GM21619 (cell line): ENCODE results near the gene FREM1.
A peak's percentile ranks its signal among the peaks of the same experiment; 100 is the strongest.

Experiments used
- ATAC-seq: cut with Tn5 transposase; IDR thresholded peaks from one replicate; pipeline ENCODE4 v1.9.1; 2021; ENCODE audit not compliant: unreplicated experiment

The FREM1 gene

GRCh38 chr9:14881006-14881405, 29.2 kb downstream of the FREM1 start:
- ATAC-seq = no peak

DNA sequence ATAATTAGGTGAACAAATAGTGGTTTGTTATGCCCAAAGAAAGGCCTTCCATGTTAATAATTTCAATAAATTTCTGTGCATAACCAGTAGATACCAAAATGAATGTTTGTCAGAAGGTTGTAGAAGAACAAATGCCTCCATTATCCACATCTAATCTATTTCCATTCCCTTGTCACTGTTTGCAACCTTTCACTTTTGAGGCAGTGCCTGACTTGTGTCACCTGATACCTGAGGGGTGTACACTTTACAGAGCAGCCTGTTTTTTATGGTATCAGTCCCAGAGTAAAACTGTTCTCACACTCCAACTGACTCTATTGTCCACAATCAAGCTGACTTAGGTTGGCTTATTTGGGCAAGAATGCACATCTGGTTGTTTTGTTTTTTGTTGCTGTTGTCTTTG, 40.1 kb downstream of the FREM1 start:
- ATAC-seq = no peak

- ATAC-seq = no peak
These were observed 40.6 kb downstream of the FREM1 start for GRCh38 chr9:14869671-14870070.

DNA sequence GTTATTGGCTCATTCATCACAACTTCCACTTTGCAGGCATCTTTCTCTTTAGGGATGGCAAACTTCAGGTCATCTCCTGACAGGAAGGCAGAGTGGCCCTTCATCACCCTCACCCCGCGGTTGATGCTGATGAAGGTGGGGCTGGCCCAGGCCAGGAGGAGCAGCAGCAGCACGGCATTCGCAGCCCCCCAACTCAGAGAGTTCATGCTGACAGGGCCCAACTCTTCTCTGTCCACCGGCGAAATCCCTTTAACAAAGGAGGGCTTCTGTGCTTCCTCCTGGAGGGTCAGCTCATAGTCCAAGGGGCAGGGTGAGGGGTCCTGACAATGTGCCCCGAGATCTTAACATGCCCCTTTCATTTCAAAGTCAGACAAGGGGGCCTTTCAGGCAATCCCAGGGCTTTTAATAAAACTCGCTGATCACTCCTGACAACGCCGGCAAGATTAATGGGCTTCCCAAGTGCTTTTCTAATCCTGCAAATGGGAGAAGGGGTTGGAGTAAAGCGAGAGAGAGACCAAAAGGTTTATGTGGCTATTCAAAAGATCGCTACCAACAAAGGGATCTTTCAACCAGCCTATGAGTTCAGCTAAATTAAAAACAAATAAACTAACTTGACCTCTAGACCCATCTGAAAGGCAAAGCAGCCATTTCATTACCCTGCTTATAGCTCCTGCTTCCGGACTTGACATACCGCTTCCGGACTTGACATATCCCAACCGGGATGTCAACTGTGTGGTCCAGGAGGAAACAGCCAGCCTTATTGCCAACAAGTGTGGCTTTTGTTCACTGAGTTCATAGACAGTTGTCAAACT, 41.2 kb downstream of the FREM1 start:
- no peak for ATAC-seq

- ATAC-seq = no peak
These were observed 41.8 kb downstream of the FREM1 start for GRCh38 chr9:14868418-14868771.

- ATAC-seq = no peak
These were observed 44.0 kb downstream of the FREM1 start for GRCh38 chr9:14866200-14866749.

DNA sequence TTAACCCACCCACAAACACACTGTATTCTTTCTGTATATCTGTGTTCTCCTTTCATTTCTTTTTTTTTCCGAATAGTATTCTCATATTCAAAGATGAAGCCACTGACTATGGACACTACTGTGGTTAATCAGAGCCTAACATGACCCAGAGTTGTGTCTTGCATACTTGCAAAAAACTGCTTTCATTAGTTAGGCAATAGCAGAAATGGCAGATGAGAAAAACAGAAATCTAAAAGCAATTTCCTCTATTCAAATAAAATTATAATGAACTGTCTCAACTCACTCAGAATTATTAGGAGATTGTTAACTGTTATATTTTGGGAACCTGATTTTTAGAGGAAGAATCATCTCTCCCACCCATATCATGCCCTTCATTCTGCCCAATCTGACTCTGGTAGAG, 45.9 kb downstream of the FREM1 start:
- no peak for ATAC-seq

GRCh38 chr9:14863402-14863801, 46.8 kb downstream of the FREM1 start:
- no peak for ATAC-seq

DNA sequence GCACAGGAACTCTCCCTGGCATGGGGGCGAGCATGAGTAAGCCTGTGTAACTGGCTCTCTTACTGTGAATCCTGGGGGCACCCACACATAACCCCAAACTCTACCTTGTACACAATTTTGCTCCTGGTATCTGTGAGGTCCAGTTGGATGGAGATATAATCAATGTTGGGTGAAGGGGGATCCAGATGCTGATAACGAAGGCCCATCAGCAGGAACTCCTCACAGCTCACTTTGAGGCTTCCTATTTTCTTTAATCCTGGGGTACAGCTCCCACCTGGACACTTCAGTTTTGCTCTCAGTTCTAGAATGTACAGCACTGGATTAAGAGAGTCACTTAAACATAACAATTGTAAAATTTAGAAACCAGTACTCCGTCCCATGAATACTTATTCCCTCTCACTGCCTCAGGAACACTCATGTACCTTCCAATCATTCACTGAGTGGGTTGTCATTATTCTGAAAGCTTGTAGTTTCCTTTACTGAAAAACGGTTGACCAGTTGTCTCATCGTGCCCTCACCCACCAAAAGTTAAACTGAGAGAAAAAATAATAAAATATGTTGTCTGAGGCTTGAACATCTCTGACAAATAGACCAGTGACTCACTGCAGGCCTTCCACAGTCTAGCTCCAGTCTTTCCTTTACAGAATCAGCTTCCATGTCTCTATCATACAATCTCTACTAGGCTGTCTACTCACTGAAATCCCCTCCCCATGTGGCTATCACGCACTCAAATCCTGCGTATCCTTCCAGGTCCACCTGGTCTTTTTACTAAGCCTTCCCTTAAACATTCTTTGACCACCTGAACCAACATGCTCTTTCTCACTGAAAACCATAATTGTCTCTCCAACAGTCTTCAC, 52.6 kb downstream of the FREM1 start:
- ATAC-seq = no peak

GRCh38 chr9:14849851-14850250, 60.4 kb downstream of the FREM1 start:
- ATAC-seq = no peak

DNA sequence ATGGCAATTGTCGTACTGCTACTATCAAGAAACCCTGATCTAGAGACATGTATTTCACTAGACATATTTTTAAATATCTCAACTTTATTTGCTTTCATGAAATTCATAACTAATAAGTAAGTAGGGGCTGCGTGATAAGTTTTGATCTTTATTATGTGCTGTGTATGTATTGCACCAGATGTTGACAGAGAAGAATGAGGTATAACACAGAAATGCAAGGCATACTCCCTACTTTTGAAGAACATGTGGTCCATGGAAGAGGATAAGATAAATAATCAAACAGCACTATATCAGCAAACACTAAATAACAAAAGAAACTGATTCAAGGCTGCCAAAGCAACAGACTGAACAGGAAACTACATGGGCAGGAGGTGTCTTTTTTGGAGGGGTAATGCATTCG, 60.9 kb downstream of the FREM1 start:
- ATAC-seq = no peak

DNA sequence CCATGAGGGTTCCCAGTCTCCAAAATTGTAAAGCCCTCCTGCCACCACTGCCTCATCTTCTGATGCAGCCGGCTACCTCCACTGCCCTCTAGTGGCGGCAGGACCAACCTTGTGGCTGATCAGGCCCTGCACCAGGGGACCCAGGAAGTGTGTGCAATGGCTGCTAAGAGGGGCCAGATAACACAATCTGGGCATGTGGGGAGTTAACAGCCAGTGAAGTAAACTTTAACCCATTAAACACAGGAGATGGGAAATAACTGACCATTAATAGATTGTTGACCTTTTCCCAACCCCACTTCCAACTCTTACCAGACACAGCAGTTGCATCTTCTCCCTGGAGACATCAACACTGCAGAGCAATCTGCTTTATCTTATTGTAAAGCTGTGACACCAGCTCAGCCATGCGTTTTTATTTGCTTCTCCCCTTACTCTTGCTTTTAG, 63.3 kb downstream of the FREM1 start:
- peak; percentile 98 for ATAC-seq

DNA sequence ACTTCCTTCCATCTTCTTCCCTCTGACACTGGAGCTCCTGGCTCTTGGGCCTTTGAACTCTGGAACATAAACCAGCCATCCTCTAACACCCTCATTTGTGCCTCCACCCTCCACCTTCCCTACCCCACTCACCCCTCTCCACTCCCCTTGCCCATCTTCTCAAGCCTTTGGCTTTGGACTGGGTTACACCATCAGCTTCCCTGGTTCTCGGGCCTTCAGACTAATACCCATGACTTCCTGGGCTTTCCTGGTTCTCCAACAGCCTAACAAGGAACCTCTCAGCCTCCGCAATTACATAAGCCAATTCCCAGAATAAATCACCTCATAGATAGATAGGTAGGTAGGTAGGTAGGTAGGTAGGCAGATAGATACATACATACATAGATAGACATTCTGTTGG, 67.1 kb downstream of the FREM1 start:
- ATAC-seq = no peak

GRCh38 chr9:14842269-14842668, 68.0 kb downstream of the FREM1 start:
- no peak for ATAC-seq

DNA sequence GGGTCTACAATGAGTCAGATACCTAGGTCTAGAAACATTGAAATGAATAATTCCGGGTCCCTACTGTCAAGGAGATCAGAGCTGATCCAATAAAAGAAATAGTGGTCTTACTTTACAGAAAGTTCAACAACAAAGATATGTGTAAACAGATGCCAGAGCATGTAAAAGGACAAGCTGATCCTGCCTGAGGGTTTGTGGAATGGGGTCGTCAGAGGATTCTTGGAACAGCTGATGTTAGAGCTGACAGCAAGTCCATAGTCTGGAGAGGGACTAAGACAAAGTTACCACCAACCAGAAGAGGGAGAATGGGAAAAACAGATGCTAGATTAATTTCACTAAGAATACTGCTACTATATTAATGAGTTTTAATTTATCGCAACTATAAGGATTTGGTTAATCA, 71.5 kb downstream of the FREM1 start:
- no peak for ATAC-seq

DNA sequence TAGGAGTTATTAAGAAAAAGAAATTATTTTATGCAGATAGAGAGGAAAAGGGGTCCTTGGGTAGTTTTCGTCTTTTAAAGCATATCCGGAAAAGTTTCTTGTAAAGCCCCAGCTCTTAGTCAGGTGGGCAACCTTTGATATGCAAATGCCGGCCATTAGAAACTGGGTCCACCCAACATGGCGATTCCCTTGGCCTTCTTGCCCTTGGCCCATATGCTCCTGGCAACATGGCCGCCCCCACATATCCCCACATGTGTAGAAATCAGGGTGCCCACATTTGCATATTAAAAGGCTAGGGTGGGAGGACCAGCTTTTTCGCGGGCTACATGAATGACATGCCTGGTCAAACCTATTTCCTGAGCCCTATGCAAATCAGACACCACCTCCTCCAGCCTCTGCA, 73.3 kb downstream of the FREM1 start:
- ATAC-seq = no peak

- ATAC-seq = no peak
These were observed 78.6 kb downstream of the FREM1 start for GRCh38 chr9:14831661-14832060.

- no peak for ATAC-seq
These were observed 79.2 kb downstream of the FREM1 start for GRCh38 chr9:14831074-14831473.

DNA sequence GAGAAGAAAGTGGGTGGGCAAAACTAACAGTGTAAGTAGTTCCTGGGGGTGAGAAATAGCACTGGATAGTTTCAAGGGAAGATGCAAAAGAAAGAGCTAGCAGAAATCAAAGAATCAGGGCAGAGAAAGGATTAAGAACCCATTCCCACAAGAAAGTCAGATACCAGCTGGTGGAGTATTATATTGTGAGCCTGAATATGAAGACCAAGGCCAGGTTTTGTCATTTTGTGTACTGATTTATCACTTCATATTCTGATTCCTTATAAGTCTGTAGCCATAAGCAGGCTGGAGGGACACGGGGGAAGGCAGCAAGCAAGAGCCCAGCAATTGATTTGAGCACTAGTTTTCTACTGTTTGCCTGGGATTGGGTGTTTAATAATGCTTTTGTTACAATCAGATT, 80.2 kb downstream of the FREM1 start:
- ATAC-seq = no peak

- ATAC-seq = no peak
These were observed 81.0 kb downstream of the FREM1 start for GRCh38 chr9:14829204-14829603.

DNA sequence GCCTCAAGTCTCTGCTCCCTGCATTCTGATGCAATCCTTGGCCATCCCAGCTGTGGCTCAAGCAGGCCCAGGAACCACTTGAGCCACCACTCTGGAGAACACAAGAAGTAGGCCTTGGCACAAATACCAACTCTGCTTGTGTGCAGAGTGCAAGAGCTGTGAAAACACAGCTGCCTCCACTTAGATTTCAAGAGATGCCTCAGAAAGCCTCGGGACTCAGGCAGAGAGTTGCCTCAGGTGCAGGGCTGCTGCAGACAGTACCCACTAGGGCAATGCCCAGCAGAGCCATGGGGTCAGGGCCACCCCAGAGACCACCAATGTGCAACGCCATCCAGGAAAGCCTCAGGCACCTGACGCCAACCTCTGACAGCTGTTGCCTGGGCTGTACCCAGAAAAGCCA, 82.4 kb downstream of the FREM1 start:
- no peak for ATAC-seq

DNA sequence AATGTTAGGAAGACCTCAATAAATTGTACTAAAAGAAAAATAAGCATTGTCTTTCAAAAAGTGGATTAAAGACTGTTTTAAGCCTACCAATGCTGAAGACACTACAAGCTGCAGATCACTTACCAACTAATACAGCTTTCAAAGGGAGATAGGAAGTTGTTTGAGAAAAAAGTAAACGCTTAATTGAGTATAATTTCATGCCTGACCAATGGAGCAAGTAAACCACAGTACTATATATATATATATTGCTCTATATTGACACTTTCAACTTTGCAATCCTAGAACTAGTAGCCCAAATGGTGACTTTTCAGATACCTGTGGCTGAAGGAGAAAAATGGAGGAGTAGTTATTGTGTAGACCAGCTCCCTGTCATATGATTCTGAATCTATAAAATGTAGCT, 85.7 kb downstream of the FREM1 start:
- no peak for ATAC-seq
